HG03469 (cell line): ENCODE results near the gene LGALS3.
A peak's percentile ranks its signal among the peaks of the same experiment; 100 is the strongest.

Experiments
- ATAC-seq: cut with Tn5 transposase; IDR thresholded peaks from one replicate; pipeline ENCODE4 v1.9.1; 2021; ENCODE audit warnings: mild to moderate bottlenecking, moderate library complexity, moderate number of reproducible peaks; ENCODE audit not compliant: unreplicated experiment

Gene LGALS3

GRCh38 chr14:55188686-55189295 is 59.7 kb downstream of the LGALS3 start:
- ATAC-seq: no peak

- ATAC-seq: no peak
Observed at GRCh38 chr14:55190906-55191202, 61.8 kb downstream of the LGALS3 start.

GRCh38 chr14:55191203-55192053 is 62.4 kb downstream of the LGALS3 start, which contains the start of gene DLGAP5:
Gene DLGAP5 (minus strand): TSS chr14:55191585. CDS start chr14:55189179, 2,406 bp downstream.
- peak; percentile 95 for ATAC-seq

GRCh38 chr14:55192054-55192621 is 63.1 kb downstream of the LGALS3 start:
- no peak for ATAC-seq

GRCh38 chr14:55194656-55195355 is 65.8 kb downstream of the LGALS3 start:
- no peak for ATAC-seq
